ENCODE data around the gene IQGAP1.

The IQGAP1 gene

GRCh38 chr15:90465930-90466567, 78.0 kb downstream of the IQGAP1 start:
- no peak for DNase-seq (ENCODE audit: insufficient read length, low spot score)
- FAIRE-seq = no peak

GRCh38 chr15:90469723-90470122, 81.7 kb downstream of the IQGAP1 start:
- no peak for TF ChIP-seq TAF1 (IDR thresholded peaks at IDR 0.05; ENCODE audit: low read depth, low read length)
- no peak for TF ChIP-seq POU2F2 (IDR thresholded peaks at IDR 0.05; ENCODE audit: low read depth, low read length)
- no peak for TF ChIP-seq POLR2A (IDR thresholded peaks at IDR 0.05; ENCODE audit: low read depth, low read length)
- no peak for TF ChIP-seq PAX5 (IDR thresholded peaks at IDR 0.05; ENCODE audit: insufficient read depth, low read length, severe bottlenecking)
- TF ChIP-seq POLR2AphosphoS5 (IDR thresholded peaks at IDR 0.05; ENCODE audit: low read depth, low read length) = no peak
- no peak for TF ChIP-seq SPI1 (IDR thresholded peaks at IDR 0.05; ENCODE audit: low read depth, low read length)
- FAIRE-seq (no peak), DNase-seq (ENCODE audit: insufficient read length, low spot score) (no peak)

More at GRCh38 chr15:90465930-90466567, 78.0 kb downstream of the IQGAP1 start:
- TF ChIP-seq SPI1 (IDR thresholded peaks at IDR 0.05; ENCODE audit: low read depth, low read length) = no peak
- no peak for TF ChIP-seq POU2F2 (IDR thresholded peaks at IDR 0.05; ENCODE audit: low read depth, low read length)
- TF ChIP-seq TAF1 (IDR thresholded peaks at IDR 0.05; ENCODE audit: low read depth, low read length) = no peak
- TF ChIP-seq POLR2A (IDR thresholded peaks at IDR 0.05; ENCODE audit: low read depth, low read length) = no peak
- no peak for TF ChIP-seq PAX5 (IDR thresholded peaks at IDR 0.05; ENCODE audit: insufficient read depth, low read length, severe bottlenecking)
- TF ChIP-seq POLR2AphosphoS5 (IDR thresholded peaks at IDR 0.05; ENCODE audit: low read depth, low read length) = no peak

GRCh38 chr15:90470453-90470852, 82.4 kb downstream of the IQGAP1 start:
- no peak for TF ChIP-seq POLR2AphosphoS5 (IDR thresholded peaks at IDR 0.05; ENCODE audit: low read depth, low read length)
- no peak for FAIRE-seq

DNA sequence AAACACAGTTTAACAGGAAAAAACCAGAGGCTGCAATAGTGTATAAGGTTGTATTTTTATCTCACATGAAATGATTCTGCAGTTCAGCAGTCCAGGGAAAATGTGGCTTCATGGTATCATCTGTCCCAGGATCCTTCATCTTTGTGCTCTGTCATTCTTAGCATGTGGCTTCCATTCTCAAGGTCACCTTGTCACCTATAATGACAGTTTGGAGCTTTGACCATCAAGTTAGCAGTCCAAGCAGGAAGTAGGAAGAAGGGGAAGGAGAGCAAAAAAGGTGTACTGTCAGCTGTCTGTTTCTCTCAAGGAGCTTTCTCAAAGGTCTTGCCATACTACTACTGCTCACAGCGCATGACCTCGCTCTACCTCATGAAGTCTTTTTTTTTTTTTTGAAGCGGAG, 83.1 kb downstream of the IQGAP1 start:
- FAIRE-seq (no peak), DNase-seq (ENCODE audit: insufficient read length, low spot score) (no peak)
- TF ChIP-seq POLR2A (IDR thresholded peaks at IDR 0.05; ENCODE audit: low read depth, low read length) (no peak), PAX5 (IDR thresholded peaks at IDR 0.05; ENCODE audit: insufficient read depth, low read length, severe bottlenecking) (no peak), SPI1 (IDR thresholded peaks at IDR 0.05; ENCODE audit: low read depth, low read length) (no peak), POLR2AphosphoS5 (IDR thresholded peaks at IDR 0.05; ENCODE audit: low read depth, low read length) (no peak), TAF1 (IDR thresholded peaks at IDR 0.05; ENCODE audit: low read depth, low read length) (no peak), POU2F2 (IDR thresholded peaks at IDR 0.05; ENCODE audit: low read depth, low read length) (no peak)

More at GRCh38 chr15:90470453-90470852, 82.4 kb downstream of the IQGAP1 start:
- no peak for DNase-seq (ENCODE audit: insufficient read length, low spot score)

- TF ChIP-seq TAF1 (IDR thresholded peaks at IDR 0.05; ENCODE audit: low read depth, low read length) = no peak
- TF ChIP-seq POLR2AphosphoS5 (IDR thresholded peaks at IDR 0.05; ENCODE audit: low read depth, low read length) = no peak
- no peak for TF ChIP-seq SPI1 (IDR thresholded peaks at IDR 0.05; ENCODE audit: low read depth, low read length)
- TF ChIP-seq POU2F2 (IDR thresholded peaks at IDR 0.05; ENCODE audit: low read depth, low read length) = no peak
- TF ChIP-seq POLR2A (IDR thresholded peaks at IDR 0.05; ENCODE audit: low read depth, low read length) = no peak
- TF ChIP-seq PAX5 (IDR thresholded peaks at IDR 0.05; ENCODE audit: insufficient read depth, low read length, severe bottlenecking) = no peak
- FAIRE-seq (no peak), DNase-seq (ENCODE audit: insufficient read length, low spot score) (no peak)
Measured at GRCh38 chr15:90471769-90472168, 83.7 kb downstream of the IQGAP1 start.

DNA sequence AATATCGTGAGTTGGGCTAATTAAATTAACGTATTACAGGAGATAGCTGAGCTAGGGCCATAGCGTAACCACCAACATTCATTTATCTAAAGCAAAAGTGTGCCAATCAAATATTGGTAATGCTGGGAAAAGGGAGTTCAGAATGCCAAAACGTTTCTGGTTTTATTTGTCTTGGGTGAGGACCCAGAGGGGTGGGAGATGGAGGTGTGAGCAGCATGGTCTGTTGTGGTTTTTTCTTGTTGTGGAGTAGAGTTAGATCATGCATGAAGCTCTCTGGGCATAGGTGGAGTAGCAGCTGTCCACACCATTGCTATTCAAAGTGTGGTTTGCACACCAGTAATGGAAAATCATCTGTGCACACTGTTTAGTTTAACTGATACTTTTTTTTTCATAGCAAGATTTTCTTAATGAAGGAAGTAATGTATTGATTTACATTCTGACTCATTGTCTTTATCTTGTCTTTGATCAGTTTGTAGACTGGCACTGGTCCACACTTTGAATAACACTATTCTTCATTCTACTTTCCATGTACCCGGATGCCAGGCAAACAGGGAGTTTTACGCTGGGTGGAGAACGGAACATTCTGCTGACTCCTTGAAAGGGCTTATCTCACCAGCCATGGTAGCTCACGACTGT, 90.9 kb downstream of the IQGAP1 start:
- TF ChIP-seq TAF1 (IDR thresholded peaks at IDR 0.05; ENCODE audit: low read depth, low read length) (no peak), POLR2AphosphoS5 (IDR thresholded peaks at IDR 0.05; ENCODE audit: low read depth, low read length) (no peak), SPI1 (IDR thresholded peaks at IDR 0.05; ENCODE audit: low read depth, low read length) (no peak), PAX5 (IDR thresholded peaks at IDR 0.05; ENCODE audit: insufficient read depth, low read length, severe bottlenecking) (no peak), POU2F2 (IDR thresholded peaks at IDR 0.05; ENCODE audit: low read depth, low read length) (no peak), POLR2A (IDR thresholded peaks at IDR 0.05; ENCODE audit: low read depth, low read length) (no peak)
- DNase-seq (ENCODE audit: insufficient read length, low spot score) = no peak
- peak; percentile 35 for FAIRE-seq

DNA sequence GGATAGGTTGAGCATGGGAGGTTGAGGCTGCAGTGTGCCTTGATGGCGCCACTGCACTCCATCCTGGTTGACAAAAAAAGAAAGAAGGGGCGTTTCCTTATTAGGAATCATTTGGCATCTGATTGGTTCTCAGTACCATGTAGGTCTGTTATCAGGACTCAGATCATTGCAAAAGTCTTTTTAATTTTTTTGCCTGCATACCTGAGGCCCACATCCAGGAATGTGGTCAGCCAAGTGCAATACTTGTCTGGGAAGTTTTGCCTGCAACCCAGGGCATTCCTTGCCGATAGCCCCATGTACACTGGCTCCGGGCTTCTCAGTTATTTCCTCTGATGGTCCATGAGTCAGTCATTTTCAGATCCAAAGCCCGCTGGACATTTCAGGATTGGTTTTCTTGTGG, 91.6 kb downstream of the IQGAP1 start:
- TF ChIP-seq POU2F2 (IDR thresholded peaks at IDR 0.05; ENCODE audit: low read depth, low read length) = no peak
- TF ChIP-seq POLR2AphosphoS5 (IDR thresholded peaks at IDR 0.05; ENCODE audit: low read depth, low read length) = no peak
- TF ChIP-seq PAX5 (IDR thresholded peaks at IDR 0.05; ENCODE audit: insufficient read depth, low read length, severe bottlenecking) = no peak
- TF ChIP-seq SPI1 (IDR thresholded peaks at IDR 0.05; ENCODE audit: low read depth, low read length) = no peak
- DNase-seq (ENCODE audit: insufficient read length, low spot score) (no peak), FAIRE-seq (no peak)

DNA sequence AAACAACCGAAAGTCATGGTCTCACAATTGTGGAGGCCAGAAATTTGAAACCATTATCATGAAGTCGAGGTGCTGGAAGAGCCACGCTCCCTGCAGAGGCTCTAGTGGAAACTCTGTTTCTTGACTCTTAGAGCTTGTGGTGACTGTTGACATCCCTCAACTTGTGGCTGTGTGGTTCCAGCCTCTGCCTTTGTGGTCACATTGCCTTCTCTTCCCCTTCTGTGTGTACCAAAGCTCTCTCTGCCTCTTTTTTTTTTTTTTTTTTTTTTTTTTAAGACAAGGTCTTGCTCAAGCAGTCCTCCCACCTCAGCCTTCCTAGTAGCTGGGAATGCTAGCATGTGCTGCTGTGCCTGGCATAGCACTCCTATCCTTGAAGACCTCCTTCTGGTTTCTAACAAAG, 93.0 kb downstream of the IQGAP1 start:
- DNase-seq (ENCODE audit: insufficient read length, low spot score) (no peak), FAIRE-seq (no peak)

DNA sequence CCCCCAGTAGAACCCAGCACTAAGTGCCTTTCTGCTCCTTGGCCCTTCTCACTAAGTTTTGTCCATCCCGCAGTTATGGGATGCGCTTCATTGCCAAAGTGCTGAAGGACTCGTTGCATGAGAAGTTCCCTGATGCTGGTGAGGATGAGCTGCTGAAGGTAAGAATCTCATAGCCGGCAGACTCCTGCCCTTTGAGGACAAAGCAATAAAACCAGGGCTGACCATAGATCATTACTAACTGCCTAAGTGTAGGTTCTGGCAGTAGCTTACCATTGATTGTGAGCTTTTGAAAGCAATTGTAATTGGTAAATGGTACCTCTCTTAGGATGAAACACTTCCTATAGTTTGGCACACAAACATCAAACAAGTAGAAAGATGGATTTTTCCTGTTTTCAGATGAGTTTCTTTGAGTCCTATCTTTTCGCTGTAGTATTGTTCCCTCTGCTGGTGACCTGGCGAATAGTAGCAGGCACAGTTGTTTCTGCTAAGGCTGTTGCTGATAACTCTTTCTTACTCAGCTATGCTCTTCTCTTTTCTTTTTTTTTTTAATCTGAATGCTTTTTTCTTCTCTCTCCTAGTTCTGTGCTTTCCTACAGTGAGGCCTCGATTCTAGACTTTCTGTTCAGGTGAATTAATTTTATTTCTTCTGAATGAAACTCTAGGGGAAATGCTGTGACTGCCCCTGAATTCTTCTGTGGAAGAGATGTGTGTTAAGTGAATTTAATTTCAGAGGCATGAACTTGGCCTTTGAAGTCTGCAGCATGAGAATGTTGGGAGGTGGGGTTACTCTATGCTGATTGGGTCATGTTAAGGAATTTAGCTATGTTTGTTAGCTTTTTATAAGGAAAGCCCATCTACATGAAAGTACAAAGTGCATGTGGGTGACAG, 94.3 kb downstream of the IQGAP1 start:
- DNase-seq (ENCODE audit: insufficient read length, low spot score) = no peak
- no peak for TF ChIP-seq POLR2AphosphoS5 (IDR thresholded peaks at IDR 0.05; ENCODE audit: low read depth, low read length)
- no peak for TF ChIP-seq SPI1 (IDR thresholded peaks at IDR 0.05; ENCODE audit: low read depth, low read length)
- no peak for TF ChIP-seq POLR2A (IDR thresholded peaks at IDR 0.05; ENCODE audit: low read depth, low read length)
- TF ChIP-seq TAF1 (IDR thresholded peaks at IDR 0.05; ENCODE audit: low read depth, low read length) = no peak
- no peak for TF ChIP-seq POU2F2 (IDR thresholded peaks at IDR 0.05; ENCODE audit: low read depth, low read length)
- TF ChIP-seq PAX5 (IDR thresholded peaks at IDR 0.05; ENCODE audit: insufficient read depth, low read length, severe bottlenecking) = no peak
- no peak for FAIRE-seq

More for the DNA sequence above, 93.0 kb downstream of the IQGAP1 start:
- TF ChIP-seq SPI1 (IDR thresholded peaks at IDR 0.05; ENCODE audit: low read depth, low read length) (no peak), POLR2AphosphoS5 (IDR thresholded peaks at IDR 0.05; ENCODE audit: low read depth, low read length) (no peak)

Measured in GM12891 (cell line).